HG02943 (cell line): ENCODE results near the gene ZDHHC1.

Source experiments
- ATAC-seq: cut with Tn5 transposase; IDR thresholded peaks from one replicate; pipeline ENCODE4 v1.9.1; 2021; ENCODE audit warnings: mild to moderate bottlenecking, low read depth, moderate library complexity; ENCODE audit not compliant: unreplicated experiment

ZDHHC1 gene

DNA sequence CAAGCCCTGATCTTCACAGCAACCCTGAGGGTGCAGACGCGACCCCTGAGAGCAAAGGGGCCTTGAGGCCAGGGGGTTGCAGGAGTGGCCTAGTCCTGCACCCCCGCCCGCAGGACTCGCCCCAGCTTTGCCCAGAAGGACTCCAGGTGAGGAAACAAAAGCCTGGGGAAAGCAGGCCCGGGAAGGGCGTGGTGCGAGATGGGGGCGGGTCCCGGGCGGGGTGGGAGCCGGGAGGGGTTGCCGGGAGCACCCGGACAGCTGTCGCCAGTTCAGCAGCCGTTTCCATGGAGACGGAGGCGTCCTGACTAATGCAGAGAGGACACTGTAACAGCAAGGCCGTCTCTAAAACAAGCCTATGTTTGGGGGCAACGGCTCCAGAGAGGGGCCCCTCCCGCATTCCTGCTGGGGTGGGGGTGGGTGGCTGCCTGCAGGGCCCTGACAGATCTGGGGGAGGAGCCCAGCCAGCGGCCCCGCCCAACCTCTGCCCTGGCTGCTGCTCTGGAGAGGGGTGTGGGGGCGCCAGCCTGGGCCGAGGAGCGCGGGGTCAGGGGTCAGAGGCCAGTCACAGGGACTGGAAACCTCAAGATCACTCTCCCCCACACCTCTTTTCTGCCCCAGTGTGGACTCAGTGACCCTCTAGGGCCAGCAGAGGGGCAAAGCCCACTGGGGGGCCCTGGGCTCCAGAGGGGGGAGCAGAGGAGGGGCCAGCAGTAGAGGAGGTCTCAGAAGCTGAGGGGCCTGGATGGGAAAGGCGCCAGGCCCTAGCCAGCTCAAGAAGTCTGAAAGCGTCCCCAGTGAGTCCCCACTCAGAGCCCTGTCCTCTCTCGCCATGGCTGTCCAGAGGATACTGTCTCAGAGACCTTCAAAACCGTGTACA, 19.9 kb downstream of the ZDHHC1 start:
- ATAC-seq = no peak

DNA sequence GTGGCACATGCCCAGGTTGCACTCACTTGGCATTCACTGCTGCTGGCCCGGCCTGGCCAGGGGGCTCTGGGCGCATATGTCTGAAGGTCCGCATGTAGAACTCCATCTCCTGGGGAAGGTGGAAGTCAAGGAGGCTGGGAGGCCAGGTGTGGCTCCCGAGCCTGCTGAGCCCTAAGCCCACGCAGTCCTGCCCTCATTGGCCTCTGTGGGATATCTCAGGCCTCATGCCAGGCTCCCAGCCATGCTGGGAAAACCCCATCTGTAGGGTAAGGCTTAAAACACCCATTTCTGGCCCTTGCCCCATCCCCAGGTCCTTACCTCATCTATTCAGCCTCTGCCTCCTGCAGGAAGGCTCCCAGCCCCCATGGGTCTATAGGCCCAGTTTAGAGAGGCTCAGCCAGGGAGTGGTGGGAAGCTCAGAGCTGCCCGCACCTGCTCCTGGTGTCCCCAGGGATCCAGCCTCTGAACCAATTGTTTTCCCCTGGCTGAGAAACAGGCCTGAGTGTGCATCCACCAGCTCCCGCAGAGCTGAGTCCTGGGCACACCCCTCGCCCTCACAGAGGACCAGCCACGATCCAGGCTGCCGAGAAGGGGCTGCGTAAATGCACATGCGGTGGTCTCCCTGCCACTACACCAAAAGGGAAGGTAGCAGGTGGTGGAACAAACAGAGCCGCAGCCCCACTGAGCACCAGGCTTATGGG, 20.7 kb downstream of the ZDHHC1 start:
- no peak for ATAC-seq

DNA sequence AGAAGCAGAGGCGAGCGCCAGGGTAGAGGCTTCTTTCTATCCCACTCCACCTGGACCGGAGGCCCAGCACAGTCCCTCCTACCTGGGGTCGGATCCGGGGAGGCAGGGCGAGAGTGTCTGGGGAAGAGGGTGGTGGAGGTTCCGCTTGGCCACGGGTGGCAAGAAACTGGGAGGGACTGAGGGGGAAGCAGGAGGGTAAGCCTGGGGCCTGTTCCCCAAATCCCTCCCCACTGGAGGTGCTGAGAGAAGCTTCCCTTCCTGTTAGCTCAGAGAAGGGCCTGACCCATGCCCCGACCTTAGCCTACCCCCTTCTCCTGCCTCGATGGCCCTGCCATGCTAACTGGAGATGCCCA, 21.2 kb downstream of the ZDHHC1 start:
- no peak for ATAC-seq

- no peak for ATAC-seq
Measured at GRCh38 chr16:67394155-67395104, 21.8 kb downstream of the ZDHHC1 start.

- no peak for ATAC-seq
Measured at GRCh38 chr16:67393788-67394154, 22.5 kb downstream of the ZDHHC1 start.

- no peak for ATAC-seq
Measured at GRCh38 chr16:67393111-67393787, 23.0 kb downstream of the ZDHHC1 start, which contains the start of gene TPPP3. Gene TPPP3 (minus strand): TSS chr16:67393498. CDS start chr16:67391111, 2,387 bp downstream.

DNA sequence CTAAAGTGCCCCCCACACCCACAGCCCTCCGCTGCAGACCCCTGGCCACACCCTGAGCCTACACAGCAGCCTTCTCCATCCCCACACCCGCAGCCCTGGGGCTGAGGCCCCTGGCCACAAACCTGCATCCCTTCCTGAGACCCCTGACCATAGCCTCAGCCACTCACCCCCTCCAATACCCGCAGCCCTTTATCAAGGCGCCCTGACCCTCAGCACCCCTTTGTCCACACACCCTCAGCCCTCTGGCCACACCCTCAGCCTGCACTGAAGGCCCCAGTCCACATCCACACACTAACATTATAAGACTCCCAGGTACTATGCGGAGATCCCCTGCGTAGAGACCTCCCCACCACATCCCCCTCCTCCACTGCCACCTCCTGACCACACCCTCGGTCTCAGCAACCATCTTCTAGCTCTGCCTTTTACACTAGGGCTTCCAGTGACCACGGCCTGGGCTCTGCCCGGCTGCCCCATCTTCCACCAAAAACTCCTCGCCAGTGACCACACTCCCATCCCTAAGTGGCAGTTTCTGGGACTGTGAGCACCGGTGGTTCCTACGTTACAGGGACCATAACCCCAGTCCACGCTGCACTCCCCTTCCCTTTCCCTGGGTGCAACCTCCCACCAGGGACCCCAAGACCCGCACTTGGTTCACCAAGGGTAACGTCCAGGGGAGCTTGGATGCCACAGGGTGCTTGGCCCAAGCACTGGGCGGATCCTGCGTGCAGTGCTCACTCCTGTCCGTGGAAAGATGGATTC, 23.8 kb downstream of the ZDHHC1 start:
- no peak for ATAC-seq

GRCh38 chr16:67391424-67392300, 24.6 kb downstream of the ZDHHC1 start:
- ATAC-seq = no peak

DNA sequence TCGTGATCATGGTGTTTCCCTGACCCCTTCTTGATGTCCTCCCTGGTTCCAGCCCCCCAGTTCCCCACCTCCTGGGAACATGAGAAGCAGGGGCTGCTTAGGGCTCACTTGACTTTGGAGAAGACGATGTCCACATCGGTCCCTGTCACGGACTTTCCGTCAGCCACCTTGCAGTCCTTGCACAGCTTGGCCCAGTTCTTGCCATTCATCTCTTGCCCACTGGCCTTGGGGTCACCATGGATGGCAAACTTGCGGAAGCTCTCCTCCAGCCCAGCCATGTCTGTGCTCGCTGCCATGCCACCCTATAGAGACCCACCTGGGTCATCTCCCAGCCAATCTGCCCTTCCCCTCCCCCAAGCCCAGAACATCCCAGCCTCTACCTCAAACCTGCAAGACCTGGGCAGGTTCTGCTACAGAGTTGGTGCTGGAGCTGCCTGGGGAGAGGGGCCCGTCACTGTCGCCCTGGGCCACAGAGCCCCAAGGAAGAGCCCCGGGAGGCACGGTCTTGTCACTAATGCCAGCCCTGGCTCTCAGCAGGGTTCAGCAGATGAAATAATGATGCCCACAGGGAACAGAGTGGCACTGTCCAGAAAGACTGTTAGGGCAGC, 25.4 kb downstream of the ZDHHC1 start:
- ATAC-seq = no peak

DNA sequence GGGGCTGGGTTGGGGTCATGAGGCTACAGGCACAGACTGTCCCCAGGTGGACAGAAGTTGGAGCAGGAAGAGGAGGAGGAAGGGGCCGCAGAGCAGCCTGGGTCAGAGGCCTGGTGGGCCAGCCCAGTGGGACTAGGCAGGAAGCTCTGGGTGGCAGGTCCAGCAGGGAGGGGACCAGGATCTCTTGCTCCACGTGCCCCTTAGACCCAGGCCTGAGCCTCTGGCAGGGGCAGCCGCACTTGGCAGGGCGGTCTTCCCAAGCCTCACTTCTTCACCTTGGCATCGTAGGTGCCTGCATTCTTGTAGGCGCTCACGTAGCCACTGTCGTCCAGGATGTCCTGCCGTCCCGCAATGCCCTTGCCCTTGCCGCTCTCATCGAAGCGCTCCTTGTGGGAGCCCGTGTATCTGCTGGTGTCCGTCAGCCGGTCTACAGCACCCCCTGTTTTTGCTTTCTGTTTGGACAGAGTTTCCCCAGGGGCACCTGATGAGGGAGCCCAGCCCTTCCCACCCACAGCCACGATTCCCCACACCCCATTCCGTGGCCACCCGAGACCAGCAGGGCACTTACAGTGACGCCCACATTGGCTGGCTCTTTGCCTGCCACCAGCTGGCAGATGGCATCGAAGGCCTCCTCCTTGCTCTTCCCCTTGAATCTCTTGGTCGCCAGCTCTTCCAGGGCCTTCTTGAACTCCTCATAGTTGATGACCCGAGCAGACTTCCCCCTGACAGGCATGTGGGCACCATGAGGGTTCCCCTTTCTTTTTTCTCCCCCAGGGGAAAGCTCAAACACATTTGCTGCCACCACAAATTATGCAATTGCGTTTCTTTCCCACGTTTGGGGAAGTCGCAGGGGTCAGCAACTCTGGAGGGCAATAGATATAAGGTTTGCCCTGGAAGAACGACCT, 26.1 kb downstream of the ZDHHC1 start:
- ATAC-seq = no peak

GRCh38 chr16:67388591-67388990, 27.7 kb downstream of the ZDHHC1 start:
- no peak for ATAC-seq

- ATAC-seq = no peak
Measured at GRCh38 chr16:67388191-67388590, 28.1 kb downstream of the ZDHHC1 start.

DNA sequence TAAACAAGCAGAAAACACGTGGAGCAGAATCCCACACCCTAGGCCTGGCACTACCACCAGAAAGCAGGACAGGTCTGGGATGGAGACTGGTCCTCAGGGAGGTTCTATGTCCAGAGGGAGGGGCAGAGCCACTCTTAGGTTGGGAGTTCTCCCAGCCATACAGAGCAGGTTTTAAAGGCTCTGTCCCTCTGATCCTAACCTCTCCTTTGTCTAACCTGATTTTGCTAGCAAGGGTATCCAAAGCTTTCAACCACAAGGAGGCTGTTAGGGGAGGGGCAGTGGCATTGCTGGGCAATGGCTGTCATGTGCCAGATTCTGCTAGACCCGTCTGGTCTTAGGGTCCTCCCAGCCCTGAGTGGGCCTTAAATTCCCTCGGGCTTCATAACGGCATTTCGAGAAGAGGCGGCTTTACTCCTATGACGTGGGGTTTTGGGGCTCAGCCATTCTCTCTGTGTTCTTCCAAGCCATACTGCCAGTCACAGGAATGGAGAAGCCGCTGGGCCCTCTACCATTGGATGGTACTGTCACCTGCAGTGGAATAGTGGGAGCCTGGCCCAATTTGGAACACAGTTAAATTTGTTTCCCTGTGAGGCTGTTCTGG, 28.7 kb downstream of the ZDHHC1 start:
- no peak for ATAC-seq

GRCh38 chr16:67386861-67387455, 29.3 kb downstream of the ZDHHC1 start:
- ATAC-seq = no peak

GRCh38 chr16:67384778-67385510, 31.3 kb downstream of the ZDHHC1 start:
- ATAC-seq = no peak

DNA sequence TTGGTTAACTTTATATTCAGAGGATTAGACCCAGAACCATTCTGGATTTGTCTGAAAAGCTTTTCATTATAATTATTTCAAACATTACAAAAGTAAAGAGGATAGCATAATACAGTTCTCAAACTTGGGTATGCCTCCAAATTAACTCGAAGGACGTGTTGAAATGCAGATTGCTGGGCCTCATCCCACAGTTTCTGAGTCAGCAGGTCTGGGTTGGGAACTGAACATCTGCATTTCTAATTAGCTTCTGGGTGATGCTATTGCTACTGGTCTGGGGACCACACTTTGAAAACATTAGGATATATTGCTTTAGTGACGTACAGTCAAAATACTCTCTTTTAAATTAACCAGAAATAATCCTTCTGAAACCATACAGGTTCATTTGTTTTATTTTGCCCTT, 33.0 kb downstream of the ZDHHC1 start:
- no peak for ATAC-seq
